ENCODE results near the gene NAPG.
"Not testable (repeated sequence)": the region's sequence is repeated elsewhere in the genome, so short reads cannot be mapped to it uniquely, and the experiment has no call there.

DNA sequence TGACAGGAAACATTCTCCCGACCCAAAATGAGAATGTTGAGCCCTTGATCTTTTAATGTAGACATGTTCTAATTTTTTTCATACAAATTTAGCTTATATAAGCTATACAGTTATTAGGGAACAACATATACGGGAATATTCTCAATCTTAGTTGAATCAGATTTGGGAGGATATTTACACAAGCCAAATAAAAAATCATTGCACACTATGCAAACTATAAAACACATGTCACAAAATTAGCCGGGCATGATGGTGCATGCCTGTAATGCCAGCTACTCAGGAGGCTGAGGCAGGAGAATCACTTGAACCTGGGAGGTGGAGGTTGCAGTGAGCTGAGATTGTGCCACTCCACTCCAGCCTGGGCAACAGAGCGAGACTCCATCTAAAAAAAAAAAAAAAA is 71.9 kb downstream of the NAPG start:
- TF ChIP-seq, protein P1, sequence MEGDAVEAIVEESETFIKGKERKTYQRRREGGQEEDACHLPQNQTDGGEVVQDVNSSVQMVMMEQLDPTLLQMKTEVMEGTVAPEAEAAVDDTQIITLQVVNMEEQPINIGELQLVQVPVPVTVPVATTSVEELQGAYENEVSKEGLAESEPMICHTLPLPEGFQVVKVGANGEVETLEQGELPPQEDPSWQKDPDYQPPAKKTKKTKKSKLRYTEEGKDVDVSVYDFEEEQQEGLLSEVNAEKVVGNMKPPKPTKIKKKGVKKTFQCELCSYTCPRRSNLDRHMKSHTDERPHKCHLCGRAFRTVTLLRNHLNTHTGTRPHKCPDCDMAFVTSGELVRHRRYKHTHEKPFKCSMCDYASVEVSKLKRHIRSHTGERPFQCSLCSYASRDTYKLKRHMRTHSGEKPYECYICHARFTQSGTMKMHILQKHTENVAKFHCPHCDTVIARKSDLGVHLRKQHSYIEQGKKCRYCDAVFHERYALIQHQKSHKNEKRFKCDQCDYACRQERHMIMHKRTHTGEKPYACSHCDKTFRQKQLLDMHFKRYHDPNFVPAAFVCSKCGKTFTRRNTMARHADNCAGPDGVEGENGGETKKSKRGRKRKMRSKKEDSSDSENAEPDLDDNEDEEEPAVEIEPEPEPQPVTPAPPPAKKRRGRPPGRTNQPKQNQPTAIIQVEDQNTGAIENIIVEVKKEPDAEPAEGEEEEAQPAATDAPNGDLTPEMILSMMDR (IDR thresholded peaks at IDR 0.05; ENCODE audit: extremely low read depth in 1 of 2, insufficient read depth in 1 of 2, low read depth in 1 of 2, low read length in 2 of 2), result not testable (repeated sequence)
- not testable (repeated sequence) for TF ChIP-seq POLR2A (IDR thresholded peaks at IDR 0.05; ENCODE audit: low read depth, low read length); POLR2AphosphoS5 (IDR thresholded peaks at IDR 0.05; ENCODE audit: insufficient read depth, low read depth, low read length); EZH2 (IDR thresholded peaks at IDR 0.05; ENCODE audit: borderline replicate concordance, low read depth, low read length, severe bottlenecking); MYC (IDR thresholded peaks at IDR 0.05; ENCODE audit: low read depth, low read length); GATA2 (IDR thresholded peaks at IDR 0.05; ENCODE audit: insufficient read depth, insufficient read length, low read depth, low read length)
- TF ChIP-seq, protein P2, sequence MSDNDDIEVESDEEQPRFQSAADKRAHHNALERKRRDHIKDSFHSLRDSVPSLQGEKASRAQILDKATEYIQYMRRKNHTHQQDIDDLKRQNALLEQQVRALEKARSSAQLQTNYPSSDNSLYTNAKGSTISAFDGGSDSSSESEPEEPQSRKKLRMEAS (IDR thresholded peaks at IDR 0.05; ENCODE audit: insufficient read depth, insufficient read length), result not testable (repeated sequence)
